ENCODE measurements around the gene KRT85. TPM values are rescaled to one million over a fixed set of nuclear protein-coding genes. Genes with fewer than 3 reads are reported as not detected.

The KRT85 gene
- total RNA-seq, 1 donor from 2014 or later: not detected

DNA sequence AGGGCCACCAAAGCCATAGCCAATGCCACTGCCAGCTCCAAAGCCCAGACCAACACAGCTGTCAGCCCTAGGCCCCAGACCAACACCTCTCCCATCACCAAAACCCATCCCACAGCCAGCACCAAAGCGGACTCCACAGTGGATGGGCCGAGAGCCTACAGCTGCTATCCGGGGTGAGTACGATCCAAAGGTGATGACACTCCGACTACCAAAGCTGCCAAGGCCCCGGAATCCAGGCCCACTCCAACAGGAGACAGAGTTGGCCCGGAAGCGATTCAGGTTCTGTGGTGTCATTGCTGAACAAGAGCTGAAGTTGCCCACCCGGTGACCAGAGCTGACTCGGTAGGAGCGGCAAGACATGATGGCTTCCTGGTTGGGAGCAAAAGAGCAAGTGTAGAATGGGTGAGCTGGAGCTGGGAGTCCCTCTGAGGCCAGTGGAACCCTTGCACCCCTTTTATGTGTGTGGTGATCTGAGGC is 18.0 kb upstream of the KRT85 start, which contains the start of gene KRT84:
KRT84 (minus strand) TSS at position 427 of the 477 bp plus-strand sequence; CDS start at position 360, 67 bp downstream.
- Histone ChIP-seq H3K4me3 (ENCODE audit: low read depth, low read length) (no peak within 1 kb of the TSS), H3K27me3 (ENCODE audit: control insufficient read depth, insufficient read depth, low read length) (peaks cover 11% of the 10 kb centered on the region), H3K36me3 (ENCODE audit: control insufficient read depth, insufficient read depth, low read length) (no peaks in the 10 kb centered on the region)
- DNase-seq (ENCODE audit: low read depth): no peak
- TF ChIP-seq, protein P1, sequence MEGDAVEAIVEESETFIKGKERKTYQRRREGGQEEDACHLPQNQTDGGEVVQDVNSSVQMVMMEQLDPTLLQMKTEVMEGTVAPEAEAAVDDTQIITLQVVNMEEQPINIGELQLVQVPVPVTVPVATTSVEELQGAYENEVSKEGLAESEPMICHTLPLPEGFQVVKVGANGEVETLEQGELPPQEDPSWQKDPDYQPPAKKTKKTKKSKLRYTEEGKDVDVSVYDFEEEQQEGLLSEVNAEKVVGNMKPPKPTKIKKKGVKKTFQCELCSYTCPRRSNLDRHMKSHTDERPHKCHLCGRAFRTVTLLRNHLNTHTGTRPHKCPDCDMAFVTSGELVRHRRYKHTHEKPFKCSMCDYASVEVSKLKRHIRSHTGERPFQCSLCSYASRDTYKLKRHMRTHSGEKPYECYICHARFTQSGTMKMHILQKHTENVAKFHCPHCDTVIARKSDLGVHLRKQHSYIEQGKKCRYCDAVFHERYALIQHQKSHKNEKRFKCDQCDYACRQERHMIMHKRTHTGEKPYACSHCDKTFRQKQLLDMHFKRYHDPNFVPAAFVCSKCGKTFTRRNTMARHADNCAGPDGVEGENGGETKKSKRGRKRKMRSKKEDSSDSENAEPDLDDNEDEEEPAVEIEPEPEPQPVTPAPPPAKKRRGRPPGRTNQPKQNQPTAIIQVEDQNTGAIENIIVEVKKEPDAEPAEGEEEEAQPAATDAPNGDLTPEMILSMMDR (IDR thresholded peaks at IDR 0.05; ENCODE audit: insufficient read depth, low read length, poor library complexity, severe bottlenecking): no peak

DNA sequence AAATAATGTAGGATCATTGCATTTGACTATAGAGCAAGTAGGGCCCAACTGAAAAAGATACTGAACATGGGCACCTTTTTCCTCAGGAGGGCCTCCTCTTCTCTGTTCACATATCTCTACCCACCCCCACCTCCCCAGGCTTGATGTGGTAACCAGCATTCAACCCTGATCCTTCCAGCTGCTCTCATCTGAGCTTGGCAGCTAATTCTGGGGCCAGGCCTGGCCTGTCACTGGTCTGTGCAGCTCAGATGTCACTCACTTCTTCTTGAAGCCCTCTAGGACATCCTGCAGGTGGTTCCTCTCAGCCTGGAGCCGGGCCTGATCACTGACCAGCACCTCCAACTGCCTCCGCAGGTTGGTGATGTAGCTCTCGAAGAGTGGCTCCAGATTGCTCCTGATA is 16.1 kb upstream of the KRT85 start:
- no peak for DNase-seq (ENCODE audit: low read depth)
- H3K4me3 ChIP-seq (ENCODE audit: low read depth, low read length): no peak overlapping the region
- peaks cover 4% of the 10 kb centered on the region for H3K27me3 ChIP-seq (ENCODE audit: control insufficient read depth, insufficient read depth, low read length)
- H3K36me3 ChIP-seq (ENCODE audit: control insufficient read depth, insufficient read depth, low read length): no peaks in the 10 kb centered on the region
- TF ChIP-seq, protein P1 (IDR thresholded peaks at IDR 0.05; ENCODE audit: insufficient read depth, low read length, poor library complexity, severe bottlenecking): no peak

DNA sequence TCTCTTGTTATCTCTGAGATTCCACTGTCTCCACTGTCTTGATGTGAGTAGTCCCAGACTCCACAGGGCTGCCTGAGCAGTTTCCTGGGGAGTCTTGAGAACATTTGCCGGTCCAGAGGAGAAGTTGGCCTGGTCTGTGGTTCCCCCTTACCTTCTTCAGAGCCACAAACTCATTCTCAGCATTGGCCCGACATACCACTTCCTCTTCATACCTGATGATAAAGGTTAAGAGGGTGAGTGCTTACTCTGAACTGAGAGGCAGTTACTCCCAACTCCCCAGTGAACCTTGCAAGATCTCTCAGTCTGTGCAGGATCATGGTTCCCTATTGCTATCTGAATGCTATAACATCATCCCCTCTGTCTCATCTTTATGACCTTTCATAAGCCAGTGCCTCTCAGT is 15.6 kb upstream of the KRT85 start:
- no peak overlapping the region for H3K4me3 ChIP-seq (ENCODE audit: low read depth, low read length)
- no peak for DNase-seq (ENCODE audit: low read depth)
- no peaks in the 10 kb centered on the region for H3K36me3 ChIP-seq (ENCODE audit: control insufficient read depth, insufficient read depth, low read length)
- peaks cover under 1% of the 10 kb centered on the region for H3K27me3 ChIP-seq (ENCODE audit: control insufficient read depth, insufficient read depth, low read length)
- TF ChIP-seq, protein P1 (IDR thresholded peaks at IDR 0.05; ENCODE audit: insufficient read depth, low read length, poor library complexity, severe bottlenecking): no peak

DNA sequence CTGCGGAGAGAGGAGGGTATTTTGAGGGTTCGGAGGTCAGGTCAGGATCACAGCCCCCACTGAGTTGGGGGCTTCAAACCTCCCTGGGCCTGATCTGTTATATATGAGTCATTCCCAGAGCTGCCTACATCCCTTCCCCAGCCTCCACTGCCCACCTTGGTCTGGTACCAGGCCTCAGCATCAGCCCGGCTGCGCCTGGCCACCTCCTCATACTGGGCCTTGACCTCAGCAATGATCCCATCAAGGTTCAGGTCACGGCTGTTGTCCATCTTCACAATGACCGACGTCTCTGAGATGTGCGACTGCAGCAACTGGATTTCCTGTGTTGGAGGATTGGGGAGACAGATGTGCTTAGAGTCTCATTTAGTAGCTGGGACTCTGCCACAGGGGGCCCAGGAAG is 13.9 kb upstream of the KRT85 start:
- TF ChIP-seq, protein P1 (IDR thresholded peaks at IDR 0.05; ENCODE audit: insufficient read depth, low read length, poor library complexity, severe bottlenecking): no peak
- Histone ChIP-seq H3K36me3 (ENCODE audit: control insufficient read depth, insufficient read depth, low read length) (no peaks in the 10 kb centered on the region), H3K4me3 (ENCODE audit: low read depth, low read length) (no peak overlapping the region), H3K27me3 (ENCODE audit: control insufficient read depth, insufficient read depth, low read length) (peaks cover 2% of the 10 kb centered on the region)
- no peak for DNase-seq (ENCODE audit: low read depth)

DNA sequence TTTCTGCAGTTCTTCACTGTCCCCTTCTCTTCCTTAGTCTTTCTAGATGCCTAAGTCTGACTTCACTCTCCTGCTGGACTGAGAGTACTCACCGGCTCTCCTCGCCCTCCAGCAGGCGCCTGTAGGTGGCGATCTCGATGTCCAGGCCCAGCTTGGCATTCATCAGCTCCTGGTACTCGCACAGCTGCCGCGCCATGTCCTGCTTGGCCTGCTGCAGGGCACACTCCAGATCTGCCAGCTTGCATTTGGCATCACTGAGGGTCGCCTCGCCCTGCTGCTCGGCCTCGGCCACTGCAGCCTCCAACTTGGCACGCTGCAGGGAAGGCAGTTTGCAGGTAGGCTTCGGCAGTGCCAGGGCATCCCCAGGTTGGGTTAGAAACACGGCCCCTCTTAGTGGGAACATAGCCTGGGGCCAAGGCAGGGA is 13.0 kb upstream of the KRT85 start:
- DNase-seq (ENCODE audit: low read depth): no peak
- Histone ChIP-seq H3K36me3 (ENCODE audit: control insufficient read depth, insufficient read depth, low read length) (no peaks in the 10 kb centered on the region), H3K27me3 (ENCODE audit: control insufficient read depth, insufficient read depth, low read length) (peaks cover 2% of the 10 kb centered on the region), H3K4me3 (ENCODE audit: low read depth, low read length) (no peak overlapping the region)
- TF ChIP-seq, protein P1 (IDR thresholded peaks at IDR 0.05; ENCODE audit: insufficient read depth, low read length, poor library complexity, severe bottlenecking): peak; percentile 59

DNA sequence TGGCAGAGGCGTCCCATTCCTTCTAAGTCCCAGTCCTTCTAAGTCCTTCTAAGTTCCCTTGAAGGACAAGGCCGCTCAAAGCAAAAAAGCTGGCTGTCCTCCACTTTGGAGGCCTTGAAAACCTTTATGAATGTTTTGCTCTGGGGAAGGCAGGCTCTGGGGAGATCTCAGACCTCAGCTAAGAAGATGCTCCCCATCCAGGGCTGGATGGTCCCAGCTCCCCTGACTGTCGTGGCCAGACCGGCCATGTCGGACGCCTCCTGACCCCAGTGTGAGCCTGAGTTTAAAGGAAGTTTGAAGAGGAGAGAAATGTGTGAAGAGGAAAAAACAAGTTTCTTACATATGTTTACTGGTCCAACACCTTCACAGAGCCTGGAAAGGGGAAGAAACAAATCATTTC is 12.3 kb upstream of the KRT85 start:
- no peak for DNase-seq (ENCODE audit: low read depth)
- TF ChIP-seq, protein P1 (IDR thresholded peaks at IDR 0.05; ENCODE audit: insufficient read depth, low read length, poor library complexity, severe bottlenecking): no peak
- Histone ChIP-seq H3K36me3 (ENCODE audit: control insufficient read depth, insufficient read depth, low read length) (no peaks in the 10 kb centered on the region), H3K27me3 (ENCODE audit: control insufficient read depth, insufficient read depth, low read length) (peaks cover 2% of the 10 kb centered on the region), H3K4me3 (ENCODE audit: low read depth, low read length) (no peak overlapping the region)
